ENCODE data around the gene CCN5.
A peak's percentile ranks its signal among the peaks of the same experiment; 100 is the strongest.

The CCN5 gene

GRCh38 chr20:44737116-44737515 lies 21.9 kb downstream of the CCN5 start:
- no peak for DNase-seq (ENCODE audit: low read depth, low spot score)

GRCh38 chr20:44738813-44739477 lies 23.8 kb downstream of the CCN5 start:
- DNase-seq (ENCODE audit: low read depth, low spot score): peak; percentile 75

GRCh38 chr20:44739942-44740341 lies 24.8 kb downstream of the CCN5 start:
- DNase-seq (ENCODE audit: low read depth, low spot score): no peak

- DNase-seq (ENCODE audit: low read depth, low spot score): no peak
Observed at GRCh38 chr20:44742304-44743079, 27.3 kb downstream of the CCN5 start.

GRCh38 chr20:44743080-44743701 lies 28.0 kb downstream of the CCN5 start:
- DNase-seq (ENCODE audit: low read depth, low spot score): no peak

GRCh38 chr20:44743916-44744655 lies 28.9 kb downstream of the CCN5 start:
- DNase-seq (ENCODE audit: low read depth, low spot score): no peak

GRCh38 chr20:44745122-44745597 lies 30.0 kb downstream of the CCN5 start:
- no peak for DNase-seq (ENCODE audit: low read depth, low spot score)

GRCh38 chr20:44745598-44746366 lies 30.6 kb downstream of the CCN5 start, which contains the start of gene KCNK15:
Gene KCNK15, plus strand, starts transcription at chr20:44745865. Its CDS starts 46 bp downstream, at chr20:44745911.
- DNase-seq (ENCODE audit: low read depth, low spot score): no peak

- DNase-seq (ENCODE audit: low read depth, low spot score): no peak
Observed at GRCh38 chr20:44746367-44747165, 31.4 kb downstream of the CCN5 start.

GRCh38 chr20:44747166-44748004 lies 32.2 kb downstream of the CCN5 start:
- DNase-seq (ENCODE audit: low read depth, low spot score): peak; percentile 89

GRCh38 chr20:44748005-44748370 lies 32.8 kb downstream of the CCN5 start:
- DNase-seq (ENCODE audit: low read depth, low spot score): no peak

- no peak for DNase-seq (ENCODE audit: low read depth, low spot score)
Observed at GRCh38 chr20:44750081-44750805, 35.1 kb downstream of the CCN5 start.

GRCh38 chr20:44752099-44752931 lies 37.1 kb downstream of the CCN5 start:
- peak; percentile 38 for DNase-seq (ENCODE audit: low read depth, low spot score)

- peak; percentile 41 for DNase-seq (ENCODE audit: low read depth, low spot score)
Observed at GRCh38 chr20:44754554-44754953, 39.4 kb downstream of the CCN5 start.

GRCh38 chr20:44756011-44756688 lies 41.0 kb downstream of the CCN5 start:
- no peak for DNase-seq (ENCODE audit: low read depth, low spot score)

- DNase-seq (ENCODE audit: low read depth, low spot score): no peak
Observed at GRCh38 chr20:44756956-44757355, 41.8 kb downstream of the CCN5 start.
